Natural killer cell treated with Interleukin-12 subunit alpha and Interleukin-12 subunit beta and Interleukin-15 and Interleukin-18, amount 100 ng/mL, for 72 hours (primary cell): Measurements from ENCODE around the gene FPR2. TPM values are rescaled to one million over a fixed set of nuclear protein-coding genes. Genes with fewer than 3 reads are reported as not detected.

Source experiments
- ATAC-seq, 2 donors: fragments of 150-1000 bp; cut with Tn5 transposase in 1 of 2; sonication (Bioruptor Pico), chemical (Tn5 transposase) in 1 of 2; 2 replicates each; pipeline ENCODE4 v1.10.0; 2021
- DNase-seq: peaks from one replicate; pipeline ENCODE4 v3.0.0; 2022; ENCODE audit warnings: low spot score
- H3K27ac Mint-ChIP-seq, 2 donors: 1 replicate in 1 of 2; 2 replicates in 1 of 2; pipeline ENCODE4 v1.8.0; 2022; ENCODE audit warnings: mixed read lengths in 2 of 2, mild to moderate bottlenecking in 1 of 2, moderate library complexity in 1 of 2
- H3K27me3 Mint-ChIP-seq, 2 donors: 1 replicate in 1 of 2; 2 replicates in 1 of 2; pipeline ENCODE4 v1.8.0; 2022; ENCODE audit warnings: mixed read lengths in 2 of 2
- H3K36me3 Mint-ChIP-seq: one replicate; pipeline ENCODE4 v1.8.0; 2022; ENCODE audit warnings: mixed read lengths
- H3K4me1 Mint-ChIP-seq, 2 donors: 1 replicate in 1 of 2; 2 replicates in 1 of 2; pipeline ENCODE4 v1.8.0; 2022; ENCODE audit warnings: low read depth in 2 of 2, mixed read lengths in 2 of 2, mild to moderate bottlenecking in 1 of 2
- H3K4me3 Mint-ChIP-seq: one replicate; pipeline ENCODE4 v1.8.0; 2022; ENCODE audit warnings: mixed read lengths
- H3K9me3 Mint-ChIP-seq: 2 replicates; pipeline ENCODE4 v1.8.0; 2022; ENCODE audit warnings: mixed read lengths
- total RNA-seq, 2 donors: library from RNA; stranded (reverse); gene quantifications; one replicate each; pipeline ENCODE4 v1.2.3, GENCODE V29; 2022

FPR2 gene
- total RNA-seq, 2 donors from 2014 or later: 0.31 to 0.56 TPM

DNA sequence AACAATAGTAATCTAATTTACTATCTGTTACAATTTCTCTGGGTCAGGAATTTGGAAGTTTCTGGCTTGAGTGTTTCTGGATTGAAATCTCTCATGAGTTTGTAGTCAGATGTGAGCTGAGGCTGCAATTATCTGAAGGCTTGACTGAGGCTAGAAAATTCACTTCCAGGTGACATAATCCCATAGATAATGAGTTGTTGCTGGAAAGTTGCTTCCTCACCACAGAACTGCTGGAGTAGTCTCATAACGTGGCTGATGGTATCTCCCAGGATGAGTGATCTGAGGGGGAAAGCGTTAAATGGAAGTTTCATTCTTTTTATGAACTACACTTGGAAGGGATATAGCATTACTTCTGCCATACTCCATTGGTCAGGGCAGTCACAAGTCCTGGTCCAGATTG, 18.7 kb downstream of the FPR2 start:
- Mint-ChIP-seq H3K27ac (no peak overlapping the region), H3K9me3 (peaks cover 3% of the 10 kb centered on the region), H3K4me3 (no peak overlapping the region), H3K4me1 (peaks cover 4 to 9% of the 10 kb centered on the region in 2 donors), H3K36me3 (peaks cover 5% of the 10 kb centered on the region), H3K27me3 (peaks cover 26 to 31% of the 10 kb centered on the region in 2 donors)
- ATAC-seq (no peak), DNase-seq (no peak)

DNA sequence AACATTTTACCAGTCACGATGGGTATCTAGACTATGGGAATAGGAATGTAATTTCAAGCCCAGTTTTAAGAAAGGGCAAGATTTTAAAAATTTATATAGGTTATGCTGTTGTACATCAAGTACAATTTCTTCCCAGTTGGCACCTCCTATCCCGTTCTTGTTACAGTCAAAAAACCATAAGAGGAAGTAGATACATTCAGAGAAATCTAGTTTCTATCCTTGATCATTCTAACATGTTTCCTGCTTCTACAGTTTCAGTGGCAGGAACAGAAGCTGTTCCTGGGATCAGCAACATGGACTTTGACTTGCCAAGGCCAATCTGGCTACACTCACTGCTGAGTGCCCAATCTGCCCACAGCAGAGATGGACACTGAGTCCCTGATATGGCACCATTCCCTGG, 19.3 kb downstream of the FPR2 start:
- Mint-ChIP-seq H3K9me3 (peaks cover 3% of the 10 kb centered on the region), H3K27me3 (peaks cover 21 to 26% of the 10 kb centered on the region in 2 donors), H3K4me3 (no peak overlapping the region), H3K27ac (no peak overlapping the region), H3K4me1 (peaks cover 4 to 9% of the 10 kb centered on the region in 2 donors), H3K36me3 (peaks cover 5% of the 10 kb centered on the region)
- ATAC-seq (no peak), DNase-seq (no peak)

GRCh38 chr19:51781999-51782398, 21.0 kb downstream of the FPR2 start:
- no peak overlapping the region for H3K27ac Mint-ChIP-seq
- no peak for ATAC-seq
- H3K4me3 Mint-ChIP-seq: no peak overlapping the region
- H3K4me1 Mint-ChIP-seq: peaks cover 4 to 9% of the 10 kb centered on the region in 2 donors
- H3K36me3 Mint-ChIP-seq: no peaks in the 10 kb centered on the region
- H3K27me3 Mint-ChIP-seq: peaks cover 7 to 14% of the 10 kb centered on the region in 2 donors
- no peak for DNase-seq
- H3K9me3 Mint-ChIP-seq: no peaks in the 10 kb centered on the region

- H3K9me3 Mint-ChIP-seq: peaks cover 4% of the 10 kb centered on the region
- no peak overlapping the region for H3K27ac Mint-ChIP-seq
- H3K4me1 Mint-ChIP-seq: no peaks in the 10 kb centered on the region
- ATAC-seq (no peak), DNase-seq (no peak)
- peaks cover 7 to 8% of the 10 kb centered on the region in 2 donors for H3K27me3 Mint-ChIP-seq
- no peaks in the 10 kb centered on the region for H3K36me3 Mint-ChIP-seq
- no peak overlapping the region for H3K4me3 Mint-ChIP-seq
Observed at GRCh38 chr19:51783372-51783771, 22.4 kb downstream of the FPR2 start.

DNA sequence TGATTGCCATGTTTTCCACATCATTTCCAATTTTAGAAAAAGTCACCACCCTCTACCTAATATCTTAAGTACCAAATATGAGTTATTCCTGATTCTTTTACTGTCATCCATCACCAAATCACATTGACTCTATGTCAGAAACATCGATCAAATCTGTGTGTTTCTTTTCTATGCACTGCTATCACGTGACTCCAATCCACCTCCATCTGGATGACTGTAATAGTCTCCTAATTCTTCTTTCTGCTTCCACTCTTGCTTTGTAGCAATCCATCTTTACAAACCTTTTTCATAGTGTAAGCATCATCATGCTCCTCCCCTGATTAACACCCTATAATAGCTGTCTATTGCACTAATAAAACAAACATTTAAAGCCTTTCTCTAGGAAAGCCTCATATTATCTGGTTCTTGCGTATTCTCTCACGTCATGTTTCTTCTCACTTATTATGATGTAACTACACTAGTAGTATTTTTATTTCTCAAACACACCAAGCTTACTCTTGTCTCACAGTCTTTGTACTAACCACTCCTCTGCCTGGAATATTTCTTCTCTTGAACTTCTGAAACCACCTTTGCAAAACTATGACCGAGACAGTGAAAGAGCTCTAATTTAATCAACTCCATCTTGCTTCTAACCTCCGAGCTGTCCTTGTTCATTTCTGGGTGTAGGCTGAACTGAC, 23.3 kb downstream of the FPR2 start:
- Mint-ChIP-seq H3K27me3 (peaks cover 5 to 7% of the 10 kb centered on the region in 2 donors), H3K27ac (no peak overlapping the region), H3K9me3 (peaks cover 4% of the 10 kb centered on the region), H3K4me3 (no peak overlapping the region), H3K36me3 (no peaks in the 10 kb centered on the region), H3K4me1 (no peaks in the 10 kb centered on the region)
- no peak for ATAC-seq
- DNase-seq: no peak

DNA sequence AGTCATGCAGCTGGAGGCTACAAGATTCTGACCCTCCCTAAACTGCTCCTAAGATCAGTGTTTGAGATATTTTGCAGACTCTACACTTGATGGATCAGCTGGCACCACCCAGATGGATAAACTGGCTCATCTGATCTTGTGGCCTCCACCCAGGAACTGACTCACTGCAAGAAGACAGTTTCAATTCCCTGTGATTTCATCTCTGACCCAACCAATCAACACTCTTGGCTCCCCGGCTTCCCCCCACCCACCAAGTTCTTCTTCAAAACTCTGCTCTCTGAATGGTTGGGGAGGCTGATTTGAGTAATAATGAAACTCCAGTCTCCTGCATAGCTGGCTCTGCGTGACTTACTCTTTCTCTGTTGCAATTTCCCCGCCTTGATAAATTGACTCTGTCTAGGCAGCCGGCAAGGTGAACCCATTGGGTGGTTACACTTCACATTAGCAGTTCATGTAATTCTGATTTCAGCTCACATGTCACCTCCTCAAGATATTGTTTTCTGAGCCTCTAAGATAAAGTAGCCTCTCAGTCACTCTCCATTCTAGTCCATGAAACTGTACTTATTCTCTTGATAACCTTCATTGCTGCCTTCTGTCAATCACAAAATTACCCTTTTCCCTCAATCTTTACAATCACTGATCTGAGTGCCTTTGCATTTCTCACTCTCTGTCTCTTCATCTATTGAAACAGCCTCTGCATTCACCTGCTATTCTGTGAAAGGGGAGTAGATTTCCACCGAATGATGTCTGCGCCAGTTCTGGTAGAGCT, 24.1 kb downstream of the FPR2 start:
- Mint-ChIP-seq H3K4me1 (no peaks in the 10 kb centered on the region), H3K36me3 (no peaks in the 10 kb centered on the region), H3K4me3 (no peak overlapping the region), H3K9me3 (peaks cover 4% of the 10 kb centered on the region), H3K27me3 (peaks cover 2 to 7% of the 10 kb centered on the region in 2 donors), H3K27ac (no peak overlapping the region)
- peak; percentile 68 for DNase-seq
- ATAC-seq: peak; percentile 78 to 89

GRCh38 chr19:51786646-51787494, 25.9 kb downstream of the FPR2 start:
- Mint-ChIP-seq H3K9me3 (peaks cover 4% of the 10 kb centered on the region), H3K4me3 (no peak overlapping the region), H3K4me1 (no peaks in the 10 kb centered on the region), H3K36me3 (no peaks in the 10 kb centered on the region), H3K27me3 (peaks cover 0 to 4% of the 10 kb centered on the region in 2 donors), H3K27ac (no peak overlapping the region)
- DNase-seq (no peak), ATAC-seq (no peak)

DNA sequence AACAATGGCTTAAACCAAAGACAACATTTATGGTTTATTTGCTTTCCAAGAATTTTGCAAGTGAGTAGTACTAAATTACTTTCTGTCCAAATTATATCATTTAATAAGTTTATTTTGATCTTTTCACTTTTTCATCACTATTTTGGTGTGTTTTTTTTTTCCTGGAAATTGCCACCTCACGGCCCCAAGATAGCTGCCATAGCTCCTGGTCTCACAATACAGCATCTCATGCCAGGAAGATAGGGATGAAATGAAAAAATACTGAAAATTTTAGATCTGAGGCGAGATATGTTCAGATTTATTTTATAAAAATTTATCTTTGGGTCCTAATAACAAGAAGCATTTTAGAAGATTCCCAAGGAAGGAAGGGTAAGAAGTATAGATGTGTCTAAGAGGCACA, 27.0 kb downstream of the FPR2 start:
- DNase-seq (no peak), ATAC-seq (no peak)
- Mint-ChIP-seq H3K9me3 (peaks cover 4% of the 10 kb centered on the region), H3K4me3 (no peak overlapping the region), H3K4me1 (no peaks in the 10 kb centered on the region), H3K27me3 (peaks cover 0 to 2% of the 10 kb centered on the region in 2 donors), H3K27ac (no peak overlapping the region), H3K36me3 (no peaks in the 10 kb centered on the region)

DNA sequence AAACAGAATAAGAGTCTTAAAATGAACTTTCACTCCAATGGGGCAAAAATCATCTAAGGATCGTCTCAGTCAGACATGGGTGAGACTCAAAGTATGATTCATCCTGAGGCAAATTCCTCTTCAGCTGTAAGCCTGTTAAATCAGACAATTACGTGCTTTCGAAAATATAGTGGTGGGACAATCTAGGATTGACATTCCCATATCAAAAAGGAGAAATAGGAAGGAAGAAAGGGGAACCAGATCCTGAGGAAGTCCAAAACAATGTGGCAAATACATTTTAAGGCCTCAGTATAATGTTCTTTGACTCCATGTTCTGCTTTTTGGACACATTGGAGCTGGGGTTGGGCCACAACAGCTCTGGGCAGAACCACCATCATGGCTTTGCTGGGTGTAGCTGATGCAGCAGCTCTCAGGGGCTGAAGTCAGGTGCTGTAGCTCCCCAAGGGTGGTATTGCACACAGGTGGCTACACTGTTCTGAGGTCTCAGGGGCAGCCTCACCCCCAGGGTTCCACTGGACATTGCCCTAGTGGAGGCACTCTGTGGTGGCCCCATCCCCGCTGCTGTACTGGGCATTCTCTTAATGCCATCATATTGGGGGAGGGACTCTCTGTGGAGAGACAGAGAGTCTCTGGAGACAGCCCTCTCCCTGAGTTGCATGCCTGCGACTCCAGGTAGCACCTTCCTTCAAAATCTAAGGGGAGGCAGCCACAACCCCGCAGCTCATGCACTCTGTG, 28.2 kb downstream of the FPR2 start:
- Mint-ChIP-seq H3K9me3 (peaks cover 4% of the 10 kb centered on the region), H3K27ac (no peak overlapping the region), H3K4me3 (no peak overlapping the region), H3K4me1 (no peaks in the 10 kb centered on the region), H3K36me3 (no peaks in the 10 kb centered on the region), H3K27me3 (peaks cover 0 to 4% of the 10 kb centered on the region in 2 donors)
- no peak for DNase-seq
- ATAC-seq: no peak

GRCh38 chr19:51792932-51793331, 32.0 kb downstream of the FPR2 start:
- H3K27me3 Mint-ChIP-seq: peaks cover 0 to 15% of the 10 kb centered on the region in 2 donors
- no peak for ATAC-seq
- no peaks in the 10 kb centered on the region for H3K4me1 Mint-ChIP-seq

DNA sequence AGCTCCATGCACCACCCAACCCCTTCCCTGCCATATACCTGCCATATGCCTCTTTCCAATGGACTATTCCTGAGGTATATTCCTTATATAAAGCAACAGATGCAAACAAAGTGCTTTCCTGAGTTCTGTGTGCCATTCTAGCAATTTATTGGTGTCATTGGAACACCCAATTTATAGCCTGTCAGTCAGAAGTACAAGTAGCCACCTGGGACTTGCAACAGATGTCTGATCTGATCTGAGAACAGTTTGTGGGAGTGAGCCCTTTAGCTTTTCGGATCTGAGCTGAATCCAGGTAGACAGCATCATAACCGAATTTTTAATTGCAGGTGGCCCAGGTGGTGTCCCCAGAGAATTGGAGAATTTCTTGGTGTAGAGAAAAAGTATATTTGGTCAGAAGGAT, 33.0 kb downstream of the FPR2 start:
- Mint-ChIP-seq H3K27ac (no peak overlapping the region), H3K9me3 (peaks cover 3% of the 10 kb centered on the region), H3K27me3 (peaks cover 0 to 15% of the 10 kb centered on the region in 2 donors), H3K4me1 (no peaks in the 10 kb centered on the region), H3K36me3 (no peaks in the 10 kb centered on the region), H3K4me3 (no peak overlapping the region)
- DNase-seq (no peak), ATAC-seq (no peak)

More at GRCh38 chr19:51792932-51793331, 32.0 kb downstream of the FPR2 start:
- Mint-ChIP-seq H3K4me3 (no peak overlapping the region), H3K9me3 (peaks cover 3% of the 10 kb centered on the region), H3K36me3 (no peaks in the 10 kb centered on the region), H3K27ac (no peak overlapping the region)
- DNase-seq: no peak

DNA sequence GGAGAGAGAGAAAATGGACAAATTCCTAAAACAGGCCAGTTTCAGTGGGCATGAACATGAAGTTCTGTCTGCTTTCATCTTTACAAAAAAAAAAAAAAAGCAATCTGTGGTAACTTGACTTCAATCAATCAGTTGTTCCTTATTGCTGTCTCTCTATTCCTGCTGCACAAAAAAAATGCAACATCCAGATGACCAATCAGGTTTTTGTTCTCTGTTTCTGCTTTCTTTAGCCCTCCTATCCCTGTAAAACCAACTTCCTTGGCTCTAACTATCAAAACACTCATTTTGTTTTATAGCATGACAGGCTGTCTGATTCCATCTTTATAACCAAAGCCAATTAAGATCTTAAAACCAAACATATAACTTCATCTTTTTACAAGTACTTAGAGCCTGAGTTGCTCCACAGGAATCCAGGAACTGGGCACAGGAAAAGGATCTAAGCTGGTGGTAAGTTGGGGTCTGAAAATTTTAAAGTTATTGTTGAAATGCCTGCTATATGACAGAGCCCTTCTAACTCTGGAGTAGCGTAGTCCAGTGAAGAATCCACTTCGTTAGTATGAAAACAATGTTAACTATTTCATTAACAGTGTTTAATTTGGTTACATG, 34.0 kb downstream of the FPR2 start, which contains the start of gene FPR3:
Gene FPR3 (plus strand): TSS at position 273 of the 606 bp plus-strand sequence. CDS start 28,592 bp downstream, outside the sequence.
- ATAC-seq: no peak
- H3K4me1 Mint-ChIP-seq: no peaks in the 10 kb centered on the region
- no peaks in the 10 kb centered on the region for H3K36me3 Mint-ChIP-seq
- H3K9me3 Mint-ChIP-seq: peaks cover 3% of the 10 kb centered on the region
- H3K4me3 Mint-ChIP-seq: no peak within 1 kb of the TSS
- H3K27me3 Mint-ChIP-seq: peaks cover 0 to 15% of the 10 kb centered on the region in 2 donors
- no peak within 1 kb of the TSS for H3K27ac Mint-ChIP-seq
- DNase-seq: no peak

- Mint-ChIP-seq H3K27me3 (peaks cover 0 to 15% of the 10 kb centered on the region in 2 donors), H3K27ac (no peak overlapping the region), H3K36me3 (no peaks in the 10 kb centered on the region), H3K4me3 (no peak overlapping the region), H3K9me3 (peaks cover 3% of the 10 kb centered on the region), H3K4me1 (no peaks in the 10 kb centered on the region)
- ATAC-seq (no peak), DNase-seq (no peak)
Observed at GRCh38 chr19:51796195-51796679, 35.3 kb downstream of the FPR2 start.
